Common myeloid progenitor, CD34-positive (primary cell): Measurements from ENCODE around the gene KLHL40.

Experiments used
- CTCF ChIA-PET: fragments of 350-600 bp; sonication (Branson Sonifier 250); formaldehyde crosslinking; loops from one replicate; lab custom pipeline; 2021; ENCODE audit warnings: antibody characterized with exemption; lab: Charles Lee
- POLR2A ChIA-PET: fragments of 350-600 bp; sonication (Branson Sonifier 250); formaldehyde crosslinking; loops from one replicate; lab custom pipeline; 2021; ENCODE audit warnings: antibody characterized with exemption; lab: Charles Lee
- DNase-seq, 3 donors: peaks; one replicate each; pipeline versions ENCODE4 v3.0.0 to v3.0.0-alpha.2; 2013
- H3K27ac ChIP-seq, 2 experiments: 1 replicate in 1 of 2; 2 replicates in 1 of 2; pipeline ENCODE4 v1.7.0; 2013; ENCODE audit warnings: inconsistent platforms in 2 of 2, low read length in 2 of 2, mild to moderate bottlenecking in 2 of 2, low read depth in 1 of 2, moderate library complexity in 1 of 2; ENCODE audit not compliant: severe bottlenecking in 2 of 2, insufficient read depth in 1 of 2, poor library complexity in 1 of 2
- H3K27me3 ChIP-seq, 5 experiments: replicated peaks in 2 of 5; 1 replicate in 3 of 5; 2 replicates in 2 of 5; pipeline versions ENCODE4 v1.6.1 to v1.7.0; 2013; ENCODE audit warnings: low read length in 4 of 5, mild to moderate bottlenecking in 2 of 5, moderate library complexity in 2 of 5, inconsistent platforms in 1 of 5; ENCODE audit not compliant: insufficient read depth in 5 of 5, control insufficient read depth in 4 of 5
- H3K36me3 ChIP-seq, 4 experiments: 1 replicate in 2 of 4; 2 replicates in 2 of 4; pipeline versions ENCODE4 v1.6.1 to v1.7.0; 2013; ENCODE audit warnings: low read length in 3 of 4, control low read depth in 1 of 4, mild to moderate bottlenecking in 1 of 4; ENCODE audit not compliant: control insufficient read depth in 4 of 4, insufficient read depth in 4 of 4
- H3K4me1 ChIP-seq, 4 experiments: 1 replicate in 3 of 4; 2 replicates in 1 of 4; pipeline versions ENCODE4 v1.6.1 to v1.7.1; 2013; ENCODE audit warnings: low read length in 3 of 4, mild to moderate bottlenecking in 3 of 4, control low read depth in 1 of 4, inconsistent platforms in 1 of 4, moderate library complexity in 1 of 4; ENCODE audit not compliant: control insufficient read depth in 4 of 4, insufficient read depth in 4 of 4; ENCODE audit errors: control extremely low read depth in 1 of 4
- H3K4me3 ChIP-seq, 7 experiments: 1 replicate in 4 of 7; 2 replicates in 3 of 7; pipeline versions ENCODE4 v1.5.1 to v1.7.0; 2013; ENCODE audit warnings: mild to moderate bottlenecking in 7 of 7, low read length in 6 of 7, moderate library complexity in 6 of 7, inconsistent platforms in 2 of 7, low read depth in 2 of 7, control low read depth in 1 of 7; ENCODE audit not compliant: insufficient read depth in 4 of 7, control insufficient read depth in 1 of 7; ENCODE audit errors: extremely low read depth in 1 of 7
- H3K9me3 ChIP-seq, 5 experiments: 1 replicate in 4 of 5; 2 replicates in 1 of 5; pipeline versions ENCODE4 v1.6.1 to v1.7.1; 2013; ENCODE audit warnings: low read length in 4 of 5, mild to moderate bottlenecking in 2 of 5, inconsistent platforms in 1 of 5, low read depth in 1 of 5, moderate library complexity in 1 of 5; ENCODE audit not compliant: control insufficient read depth in 4 of 5, insufficient read depth in 2 of 5; ENCODE audit errors: control extremely low read depth in 1 of 5
- WGBS: methylation state at CpG from one replicate; pipeline ENCODE4 v1.1.5; 2013; ENCODE audit not compliant: insufficient coverage; 5-methylcytosine and 5-hydroxymethylcytosine counted together

Gene KLHL40

DNA sequence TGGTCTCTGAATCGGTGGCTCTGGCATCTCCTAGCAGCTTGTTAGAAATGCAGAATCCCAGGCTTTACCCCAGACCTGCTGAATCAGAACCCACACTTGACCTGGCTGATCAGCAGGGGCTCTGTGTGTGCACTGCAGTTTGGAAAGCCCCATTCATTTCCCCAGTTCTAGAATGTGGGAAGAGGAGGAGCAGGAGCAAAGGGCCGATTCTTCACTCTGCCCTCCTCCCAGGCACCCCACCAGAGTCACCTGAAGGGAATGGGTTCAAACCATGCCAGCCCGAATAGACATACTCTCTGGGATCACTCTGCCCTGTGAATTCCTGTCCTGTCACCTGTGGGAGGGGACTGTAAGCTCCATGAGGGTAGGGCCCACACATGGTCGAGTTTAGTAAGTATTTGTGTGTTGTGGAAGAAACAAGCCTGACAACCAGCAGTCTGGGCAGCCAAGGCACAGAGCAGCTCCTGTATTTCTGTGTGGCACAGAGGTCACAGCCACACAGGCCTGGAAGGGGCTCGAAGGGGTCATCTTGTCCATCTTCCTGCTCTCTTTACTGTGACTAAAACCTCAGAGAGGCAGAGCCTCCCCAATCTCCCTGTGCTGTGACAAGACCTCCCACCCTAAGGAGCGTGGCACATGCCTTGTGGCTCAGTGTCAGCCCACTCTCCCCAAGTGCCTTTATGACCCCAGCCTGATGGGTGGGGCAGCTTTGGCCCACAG lies 46.3 kb downstream of the KLHL40 start:
- ChIA-PET CTCF (interaction anchor here (0.9 to 1.7 kb wide), 2 partner anchors 19 to 24 kb away, joined by 3 read pairs; no protein-coding TSS in a partner anchor), POLR2A (interaction anchor here (0.5 kb wide), 1 partner anchor 717 kb away, joined by 5 read pairs; no protein-coding TSS in a partner anchor)
- Histone ChIP-seq H3K4me1 (no peaks in the 10 kb centered on the region), H3K27ac (no peak overlapping the region), H3K36me3 (no peaks in the 10 kb centered on the region), H3K9me3 (no peaks in the 10 kb centered on the region), H3K27me3 (peaks cover 0 to 4% (median 0%) of the 10 kb centered on the region in 5 experiments), H3K4me3 (no peak overlapping the region)
- WGBS, result 90% methylated on average over 3 of the region's 6 CpGs
- DNase-seq, result no peak

DNA sequence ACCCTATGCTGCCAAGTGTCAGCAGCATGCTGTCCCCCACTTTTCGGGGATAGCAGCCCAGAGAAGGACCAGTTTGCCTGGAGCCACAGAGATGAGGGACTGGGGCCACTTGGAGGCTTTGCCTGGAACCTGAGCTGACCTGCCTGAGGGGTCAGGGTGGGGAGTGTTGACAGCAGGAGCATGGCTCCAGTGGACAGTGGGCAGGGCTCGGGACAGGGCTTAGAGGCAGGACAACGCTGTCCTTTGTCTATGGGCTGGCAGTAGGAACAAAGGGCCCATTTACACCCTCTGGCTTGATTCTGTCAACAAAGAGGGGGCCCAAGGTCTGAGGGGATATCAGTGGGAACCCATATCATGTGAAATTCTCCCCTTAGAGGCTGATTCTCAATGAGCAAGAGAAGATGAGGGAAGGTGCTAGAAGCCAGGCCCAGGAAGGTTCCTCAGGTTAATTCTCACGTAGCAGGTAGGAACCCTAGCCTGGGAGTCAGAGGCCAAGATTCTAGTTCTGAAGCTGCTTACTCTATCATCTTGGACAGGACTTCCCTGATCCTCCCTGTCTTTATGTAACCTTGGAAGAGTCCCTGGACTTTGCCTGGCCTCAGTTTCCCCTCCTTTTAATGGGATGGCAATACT lies 47.0 kb downstream of the KLHL40 start:
- no peak for DNase-seq
- Histone ChIP-seq H3K27ac (no peak overlapping the region), H3K27me3 (peaks cover 0 to 4% (median 0%) of the 10 kb centered on the region in 5 experiments), H3K9me3 (no peaks in the 10 kb centered on the region), H3K4me1 (no peaks in the 10 kb centered on the region), H3K4me3 (no peak overlapping the region), H3K36me3 (no peaks in the 10 kb centered on the region)
- POLR2A ChIA-PET, result no interaction called here
- CTCF ChIA-PET, result interaction anchor here (1.7 kb wide), 1 partner anchor 23 kb away, joined by 3 read pairs; no protein-coding TSS in a partner anchor
- WGBS, result 100% methylated on average over 4 of the region's 4 CpGs

DNA sequence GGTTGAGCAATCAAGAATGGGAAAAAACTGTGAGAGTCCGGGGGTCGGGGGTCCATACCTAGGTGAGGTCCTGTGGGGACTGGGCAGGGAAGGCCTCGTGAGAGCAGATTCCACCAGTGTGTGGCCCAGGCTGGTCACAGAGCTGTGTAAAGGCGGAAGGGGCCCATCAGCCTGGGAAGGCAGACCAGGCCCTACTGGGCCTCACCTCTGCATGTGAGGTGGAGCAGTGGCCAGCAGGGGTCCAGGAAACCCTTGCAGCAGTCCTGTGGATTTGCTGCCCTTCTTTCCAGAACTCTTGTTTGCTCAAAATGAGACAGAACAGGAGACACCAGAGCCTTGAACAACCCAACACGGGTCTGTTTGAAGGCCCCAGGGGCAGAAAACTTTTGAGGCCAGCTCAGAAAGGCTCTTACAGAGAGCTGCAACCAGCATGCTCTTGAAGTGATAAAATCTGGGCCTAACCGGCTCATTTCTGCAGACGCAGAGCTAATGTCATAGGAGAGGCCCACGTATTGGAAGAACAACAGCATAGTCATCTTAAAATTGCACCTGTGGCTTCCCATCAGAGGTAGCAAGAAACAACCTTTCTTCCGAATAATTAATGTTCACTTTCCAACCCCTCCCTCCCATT lies 47.6 kb downstream of the KLHL40 start:
- H3K27ac ChIP-seq, result no peak overlapping the region
- POLR2A ChIA-PET, result no interaction called here
- no peak overlapping the region for H3K4me3 ChIP-seq
- H3K9me3 ChIP-seq, result no peaks in the 10 kb centered on the region
- H3K36me3 ChIP-seq, result no peaks in the 10 kb centered on the region
- 95% methylated on average over 9 of the region's 9 CpGs for WGBS
- DNase-seq, result no peak
- H3K4me1 ChIP-seq, result no peaks in the 10 kb centered on the region
- H3K27me3 ChIP-seq, result peaks cover 0 to 3% (median 0%) of the 10 kb centered on the region in 5 experiments
- CTCF ChIA-PET, result interaction anchor here (1.7 kb wide), 1 partner anchor 23 kb away, joined by 3 read pairs; no protein-coding TSS in a partner anchor

DNA sequence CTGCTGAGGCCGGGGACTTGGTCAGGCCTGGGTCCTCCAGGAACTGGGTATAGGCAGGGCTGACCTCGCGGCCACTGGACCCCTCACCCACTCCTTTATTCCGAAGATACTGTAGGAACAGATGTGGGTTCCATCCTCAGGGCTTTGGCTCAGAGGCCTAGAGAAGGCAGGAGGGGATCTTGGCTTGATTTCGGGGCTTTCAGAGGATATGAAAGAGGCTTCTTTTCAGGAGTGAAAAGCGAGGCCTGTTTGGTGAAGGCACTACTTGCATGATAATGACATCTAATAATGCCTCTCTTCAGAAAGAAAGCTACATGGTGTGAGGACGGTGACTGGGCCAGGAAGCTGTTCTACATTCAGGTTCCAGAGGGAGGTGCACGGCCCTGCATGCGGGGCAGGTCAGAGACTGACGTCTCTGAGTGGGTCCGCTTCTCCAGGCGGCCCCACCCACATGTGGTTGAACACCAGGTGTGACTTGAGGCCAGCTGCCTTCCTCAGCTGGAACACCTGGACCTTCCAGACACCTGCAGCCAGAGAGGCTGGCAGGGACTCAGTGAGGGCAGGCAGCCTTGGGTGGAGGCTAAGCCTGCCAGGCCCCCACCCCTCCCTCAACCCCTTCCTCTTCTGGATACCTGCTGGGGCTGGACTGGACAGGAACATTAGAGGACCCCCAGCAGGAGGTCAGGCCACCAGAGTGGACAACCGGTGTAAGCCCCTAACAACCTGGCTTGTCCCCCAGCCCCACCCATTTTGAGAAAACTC lies 48.3 kb downstream of the KLHL40 start:
- no peak for DNase-seq
- H3K27me3 ChIP-seq, result no peaks in the 10 kb centered on the region
- WGBS, result 92% methylated on average over 11 of the region's 13 CpGs
- H3K4me1 ChIP-seq, result no peaks in the 10 kb centered on the region
- no peak overlapping the region for H3K27ac ChIP-seq
- H3K36me3 ChIP-seq, result no peaks in the 10 kb centered on the region
- no peaks in the 10 kb centered on the region for H3K9me3 ChIP-seq
- H3K4me3 ChIP-seq, result no peak overlapping the region
- ChIA-PET POLR2A (no interaction called here), CTCF (no interaction called here)

DNA sequence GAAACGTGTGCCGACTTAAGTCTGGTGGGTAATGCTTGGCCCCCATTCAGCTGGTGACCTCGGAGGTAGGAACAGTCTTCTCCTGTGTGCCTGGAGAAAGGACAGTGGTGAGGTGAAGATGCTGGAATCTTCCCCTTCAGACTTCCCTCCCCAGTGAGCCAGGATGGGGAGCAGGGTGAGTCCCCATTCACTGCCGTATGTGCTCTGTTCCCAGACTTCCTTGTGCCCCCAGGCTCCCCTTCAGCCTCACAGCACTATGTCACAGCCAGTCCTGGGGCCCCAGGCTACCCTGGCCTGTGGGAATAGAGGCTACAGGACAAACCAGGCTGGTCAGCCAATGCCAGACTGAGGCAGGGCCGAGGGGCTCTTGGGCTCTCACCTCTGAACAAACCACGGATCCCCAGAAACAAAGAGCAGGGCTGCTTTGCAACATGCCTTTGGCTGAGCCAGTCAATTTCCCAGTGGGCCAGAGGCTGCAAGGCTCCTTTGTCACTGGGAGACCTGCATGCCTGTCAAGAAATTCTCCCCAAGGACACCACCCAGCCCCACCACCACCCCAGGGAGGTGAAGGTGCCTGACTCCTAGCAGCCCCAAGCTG lies 49.0 kb downstream of the KLHL40 start:
- H3K9me3 ChIP-seq, result no peaks in the 10 kb centered on the region
- no peaks in the 10 kb centered on the region for H3K36me3 ChIP-seq
- H3K4me3 ChIP-seq, result no peak overlapping the region
- H3K27me3 ChIP-seq, result no peaks in the 10 kb centered on the region
- 100% methylated on average over 2 of the region's 6 CpGs for WGBS
- CTCF ChIA-PET, result no interaction called here
- no peak for DNase-seq
- peaks cover 0 to 4% (median 2%) of the 10 kb centered on the region in 4 experiments for H3K4me1 ChIP-seq
- H3K27ac ChIP-seq, result no peak overlapping the region
- POLR2A ChIA-PET, result no interaction called here

DNA sequence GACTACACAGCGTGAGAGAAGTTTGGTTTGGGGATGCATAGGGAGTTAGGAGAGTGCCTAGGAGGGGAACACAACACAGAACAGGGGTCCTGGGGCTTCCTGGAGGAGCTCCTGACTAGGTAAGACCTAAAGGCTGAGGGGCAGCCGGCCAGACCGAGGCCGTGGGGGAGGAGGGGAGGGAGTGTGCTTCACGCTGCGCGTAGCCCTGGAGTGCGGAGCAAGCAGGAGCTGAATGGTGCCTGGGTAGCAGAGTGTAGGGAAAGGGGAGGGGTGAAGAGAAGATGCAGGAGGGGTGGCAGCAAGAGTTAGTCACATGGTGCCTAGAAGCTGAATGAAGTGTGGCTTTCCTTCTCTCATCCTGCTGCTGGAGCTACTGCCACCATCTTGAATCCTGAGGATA lies 49.7 kb downstream of the KLHL40 start:
- Histone ChIP-seq H3K4me3 (no peak overlapping the region), H3K9me3 (no peaks in the 10 kb centered on the region), H3K36me3 (no peaks in the 10 kb centered on the region), H3K27ac (no peak overlapping the region), H3K4me1 (peaks cover 0 to 10% (median 6%) of the 10 kb centered on the region in 4 experiments), H3K27me3 (no peaks in the 10 kb centered on the region)
- ChIA-PET CTCF (interaction anchor here (1.1 kb wide), 1 partner anchor 15 kb away, joined by 3 read pairs; no protein-coding TSS in a partner anchor), POLR2A (no interaction called here)
- WGBS, result 98% methylated on average over 8 of the region's 8 CpGs
- DNase-seq, result no peak
